C1 segment of cervical spinal cord (tissue), 14 donors: ENCODE measurements around the gene TRMT44.
"Not testable (repeated sequence)": the region's sequence is repeated elsewhere in the genome, so short reads cannot be mapped to it uniquely, and the experiment has no call there.

Source experiments
- DNase-seq, 14 donors: peaks; one replicate each; lab custom pipeline; 2025; lab: John Stamatoyannopoulos, UW

TRMT44 gene

GRCh38 chr4:8513080-8513479 lies 72.5 kb downstream of the TRMT44 start:
- not testable (repeated sequence) for DNase-seq

GRCh38 chr4:8513931-8514330 lies 73.4 kb downstream of the TRMT44 start:
- DNase-seq, result no peak

GRCh38 chr4:8514391-8514790 lies 73.8 kb downstream of the TRMT44 start:
- no peak for DNase-seq

- DNase-seq, result no peak
Measured at GRCh38 chr4:8515316-8516060, 74.9 kb downstream of the TRMT44 start.

GRCh38 chr4:8516061-8516573 lies 75.5 kb downstream of the TRMT44 start:
- no peak for DNase-seq

DNA sequence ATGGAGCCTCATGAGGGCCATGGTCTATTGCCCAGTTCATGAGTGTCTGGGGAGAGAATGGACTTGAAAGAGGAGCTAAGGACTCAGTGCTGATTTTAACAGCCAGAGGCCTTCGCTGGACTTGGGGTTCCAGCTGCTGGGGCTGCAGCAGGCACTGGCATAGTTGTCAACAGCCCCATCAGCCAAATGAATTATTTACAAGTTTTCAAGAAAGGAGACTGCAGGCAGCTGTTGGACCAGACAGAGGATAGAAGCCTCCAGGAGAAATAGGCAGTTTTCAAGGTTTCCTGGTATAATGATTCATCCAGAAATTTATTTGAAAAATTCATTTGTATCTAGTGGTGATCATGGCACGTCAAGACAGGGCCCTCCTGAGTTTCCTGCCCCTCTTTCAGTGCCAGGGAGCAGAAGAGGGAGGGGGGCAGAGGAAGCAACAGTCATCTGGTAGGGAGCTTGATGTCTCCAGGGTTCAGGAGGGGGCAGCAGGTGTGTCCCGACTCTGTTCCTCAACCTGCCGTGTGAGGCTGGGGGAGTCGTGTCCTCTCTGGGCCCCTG lies 76.5 kb downstream of the TRMT44 start:
- DNase-seq, result no peak

- DNase-seq, result peak in 2 of 14 donors; percentile 12 to 45
Measured at GRCh38 chr4:8517946-8518345, 77.4 kb downstream of the TRMT44 start.

GRCh38 chr4:8522160-8523120 lies 81.9 kb downstream of the TRMT44 start:
- no peak for DNase-seq

- no peak for DNase-seq
Measured at GRCh38 chr4:8523175-8523574, 82.6 kb downstream of the TRMT44 start.

- no peak for DNase-seq
Measured at GRCh38 chr4:8523766-8524165, 83.2 kb downstream of the TRMT44 start.

DNA sequence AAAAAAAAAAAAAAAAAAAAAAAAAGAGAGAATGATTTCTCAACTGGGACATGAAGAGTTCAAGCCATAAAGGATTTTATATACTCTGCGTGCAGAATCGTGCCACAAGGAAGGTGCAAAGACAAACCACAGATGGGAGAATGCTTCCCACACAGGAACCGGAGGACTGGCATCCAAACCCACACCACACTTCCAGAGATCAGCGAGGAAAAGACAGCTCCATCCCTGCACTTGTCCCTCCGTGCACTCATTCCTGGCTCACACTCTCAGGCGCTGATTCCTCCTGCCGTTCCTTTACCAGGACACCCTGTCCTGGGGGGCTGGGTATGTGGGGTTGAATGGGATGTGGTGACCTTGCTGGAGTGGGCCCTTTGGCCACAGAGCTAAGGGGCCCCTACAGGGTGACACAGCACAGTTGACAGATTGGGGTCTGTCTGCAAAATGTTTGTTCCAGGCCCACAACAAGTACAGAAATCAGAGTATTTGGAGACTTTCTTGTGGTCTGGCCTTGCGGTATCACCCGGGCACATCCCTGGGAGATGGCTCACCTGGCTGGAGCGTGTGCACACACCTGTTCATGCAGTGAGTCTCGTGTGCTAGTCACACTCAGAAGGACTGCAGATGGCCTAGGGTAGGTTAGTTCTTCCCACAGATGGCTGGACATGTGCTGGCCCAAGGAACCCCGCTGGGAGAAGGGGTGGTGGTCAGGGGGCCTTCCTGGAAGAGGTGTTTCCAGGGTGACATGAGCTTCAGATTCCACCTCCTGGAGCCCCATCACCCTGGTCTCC lies 84.2 kb downstream of the TRMT44 start:
- no peak for DNase-seq

GRCh38 chr4:8525383-8526120 lies 85.0 kb downstream of the TRMT44 start:
- DNase-seq, result no peak
